GM18907 (cell line): Measurements from ENCODE around the gene RORB.

ENCODE experiments used
- ATAC-seq: cut with Tn5 transposase; IDR thresholded peaks from one replicate; pipeline ENCODE4 v1.9.1; 2021; ENCODE audit warnings: mild to moderate bottlenecking, moderate library complexity; ENCODE audit not compliant: unreplicated experiment

The RORB gene

GRCh38 chr9:74697535-74697934 is 200.4 kb downstream of the RORB start:
- no peak for ATAC-seq

DNA sequence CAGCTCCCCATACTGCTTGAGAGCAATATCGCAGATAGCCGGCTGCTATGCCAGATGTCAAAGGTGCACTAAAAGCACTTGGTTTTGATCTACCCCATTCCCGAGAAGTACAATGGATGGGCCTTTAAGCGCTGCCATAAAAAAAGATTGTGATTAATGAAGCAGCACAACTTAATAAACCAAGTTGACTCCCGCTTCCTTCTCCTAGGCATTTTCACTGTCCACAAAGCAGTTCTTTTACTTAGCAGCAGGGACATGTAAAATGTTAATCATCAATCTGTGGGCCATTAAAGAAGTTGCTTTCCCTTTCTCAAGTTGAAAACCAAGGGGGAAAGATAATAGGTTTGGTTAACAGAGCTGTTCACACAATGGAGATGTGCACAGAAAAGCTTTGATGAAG is 214.2 kb downstream of the RORB start:
- ATAC-seq, result no peak

DNA sequence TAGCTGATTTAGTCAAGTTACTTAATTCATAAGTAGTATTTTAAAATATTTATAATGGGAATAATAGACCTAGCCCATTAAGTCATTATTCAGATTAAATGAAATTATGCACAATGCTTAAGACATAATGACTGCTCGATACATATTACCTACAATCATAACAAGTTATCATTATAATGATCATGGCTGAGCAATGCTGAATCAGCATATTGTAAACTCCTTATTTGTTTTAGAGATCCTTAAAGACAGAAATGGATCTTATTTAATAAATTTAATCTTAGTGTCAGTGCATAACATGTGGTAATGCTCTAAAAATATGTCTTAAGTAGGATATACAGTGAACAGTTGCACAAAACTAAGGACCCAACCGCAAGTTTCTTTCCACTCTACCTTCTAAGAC is 221.6 kb downstream of the RORB start:
- ATAC-seq, result no peak

DNA sequence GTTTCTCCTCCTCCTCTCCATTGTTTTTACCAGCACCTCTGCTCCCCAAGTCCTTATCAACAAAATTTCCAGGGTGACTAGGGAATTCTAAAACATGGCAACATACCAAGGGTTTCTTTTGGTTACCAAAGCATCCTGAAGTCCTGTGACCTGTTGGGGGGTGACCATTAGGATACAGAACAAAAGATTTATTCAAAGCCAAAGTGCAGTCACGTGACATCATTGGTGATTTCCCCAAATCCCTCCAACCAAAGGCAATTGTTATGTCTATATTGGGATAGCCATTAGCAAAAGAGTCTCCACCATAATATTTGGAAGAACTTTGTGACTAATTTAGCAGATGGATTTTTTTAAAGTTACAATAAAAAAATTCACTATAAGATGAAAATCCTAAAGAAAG is 222.2 kb downstream of the RORB start:
- ATAC-seq, result no peak

DNA sequence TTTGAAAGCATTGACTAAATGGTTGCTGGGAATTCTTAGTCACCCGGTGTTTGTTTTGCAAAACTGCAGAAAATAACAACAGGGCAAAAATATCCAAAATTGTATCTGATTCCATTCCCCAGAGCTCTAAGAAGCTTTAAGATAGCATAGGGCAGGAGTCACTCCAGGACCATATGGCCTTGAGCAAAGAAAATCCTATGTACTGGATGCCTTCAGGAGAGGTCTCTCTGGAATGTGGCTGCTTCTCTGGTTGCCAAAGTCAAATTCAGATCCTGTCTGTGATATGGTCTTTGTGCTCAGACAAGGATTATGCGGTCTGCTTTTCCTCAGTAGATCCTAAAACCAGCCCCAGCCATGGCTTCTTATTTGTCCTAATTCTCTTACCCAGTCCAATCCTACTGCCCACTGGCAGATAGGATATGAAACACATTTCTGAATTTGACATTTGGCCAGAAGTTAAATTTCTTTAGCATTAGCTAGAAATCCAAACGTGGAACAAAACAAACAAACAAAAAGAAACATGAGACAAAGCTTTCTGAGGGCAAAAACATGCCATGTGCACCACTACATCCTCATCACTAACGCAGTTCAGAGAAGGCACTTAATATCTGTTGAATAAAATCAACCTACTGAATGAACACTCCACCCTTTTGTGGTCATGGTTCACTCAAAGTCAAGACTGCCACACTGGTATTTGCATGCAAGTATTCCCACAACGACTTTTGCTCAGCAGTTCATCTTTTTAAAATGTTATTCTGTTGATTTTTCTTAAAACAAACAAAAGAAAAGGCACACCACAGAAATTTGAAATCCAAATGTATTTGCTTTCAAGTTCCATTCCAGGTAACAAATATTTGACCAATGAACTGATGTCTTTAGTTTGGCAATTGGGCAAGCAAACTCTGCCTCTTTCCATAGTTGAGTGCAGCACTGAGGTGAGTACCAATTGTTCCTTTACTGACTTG is 224.8 kb downstream of the RORB start:
- no peak for ATAC-seq

DNA sequence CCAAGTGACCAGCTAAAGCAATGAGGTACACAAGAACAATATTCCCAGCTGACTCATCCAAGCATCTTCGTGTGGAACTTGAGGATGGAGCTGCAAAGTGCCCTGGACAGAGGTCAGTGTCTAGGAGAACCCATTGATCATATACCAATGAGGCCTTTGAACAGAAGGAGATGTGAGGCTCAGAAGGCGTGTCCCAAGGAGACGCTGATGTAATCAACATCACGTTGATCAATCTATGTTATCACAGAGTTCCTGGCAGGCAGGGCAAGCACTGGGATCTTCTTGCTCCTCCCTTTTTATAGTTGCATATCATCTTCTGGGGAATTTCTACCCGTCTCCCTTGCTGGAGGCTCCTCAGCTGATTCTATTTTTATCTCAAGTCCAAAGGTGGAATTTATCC is 227.2 kb downstream of the RORB start:
- ATAC-seq, result no peak

DNA sequence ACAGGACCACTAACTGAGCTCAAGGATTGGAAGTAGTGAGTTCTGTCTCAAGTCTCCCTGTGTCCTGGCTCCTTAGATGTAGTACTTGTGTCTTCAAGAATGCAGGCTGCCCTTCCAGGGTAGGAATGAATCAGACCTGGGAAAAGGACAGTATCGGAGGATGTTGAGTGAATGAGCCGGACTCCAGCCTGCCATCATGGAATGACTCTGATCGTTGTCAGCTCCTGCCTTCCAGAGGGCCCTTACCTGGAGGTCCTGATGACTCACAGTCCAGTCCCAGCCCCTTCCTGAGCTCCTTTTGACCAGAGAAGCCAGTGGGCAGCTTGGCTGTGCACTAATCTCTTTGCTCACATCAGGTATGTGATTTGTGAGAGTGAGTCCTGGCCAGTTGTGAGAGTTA is 229.4 kb downstream of the RORB start:
- ATAC-seq, result no peak

GRCh38 chr9:74728176-74728575 is 231.0 kb downstream of the RORB start:
- ATAC-seq, result no peak

GRCh38 chr9:74729136-74729695 is 232.1 kb downstream of the RORB start:
- no peak for ATAC-seq

GRCh38 chr9:74735761-74736160 is 238.6 kb downstream of the RORB start:
- ATAC-seq, result no peak

- ATAC-seq, result no peak
Observed at GRCh38 chr9:74736646-74737045, 239.5 kb downstream of the RORB start.

DNA sequence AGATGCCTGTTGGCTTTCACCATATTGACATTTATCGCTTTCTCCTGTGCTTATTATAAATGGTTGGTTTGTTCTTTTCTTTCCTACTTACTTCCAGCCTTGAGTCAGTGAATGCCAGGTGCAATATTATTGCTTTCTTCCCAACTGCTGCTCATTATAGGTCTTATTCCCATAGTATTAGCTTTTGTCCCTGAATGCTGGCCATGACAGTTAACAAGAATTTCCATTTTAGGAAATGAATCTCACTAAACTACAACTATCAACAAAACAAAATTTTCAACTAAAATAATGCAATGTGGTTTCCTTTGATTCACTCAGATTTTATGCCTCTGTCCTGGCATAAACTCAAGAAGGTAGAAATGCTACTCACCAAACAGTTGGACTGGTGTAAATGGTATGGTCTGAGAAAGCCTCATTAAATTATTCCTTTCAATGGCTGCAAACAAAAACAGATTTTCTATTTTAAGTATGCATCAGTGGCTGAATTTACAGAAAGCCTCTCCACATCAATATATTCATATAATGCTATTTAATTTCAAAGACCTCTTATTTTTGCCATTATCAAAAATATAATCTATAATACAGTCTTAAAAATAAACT is 245.2 kb downstream of the RORB start:
- no peak for ATAC-seq
